ENCODE results near the gene MAMDC4. TPM values are rescaled to one million over a fixed set of nuclear protein-coding genes. Genes with fewer than 3 reads are reported as not detected.

The MAMDC4 gene
- total and polyA plus RNA-seq, 12 donors = 4.1 to 45.4 (median 8.3) TPM

DNA sequence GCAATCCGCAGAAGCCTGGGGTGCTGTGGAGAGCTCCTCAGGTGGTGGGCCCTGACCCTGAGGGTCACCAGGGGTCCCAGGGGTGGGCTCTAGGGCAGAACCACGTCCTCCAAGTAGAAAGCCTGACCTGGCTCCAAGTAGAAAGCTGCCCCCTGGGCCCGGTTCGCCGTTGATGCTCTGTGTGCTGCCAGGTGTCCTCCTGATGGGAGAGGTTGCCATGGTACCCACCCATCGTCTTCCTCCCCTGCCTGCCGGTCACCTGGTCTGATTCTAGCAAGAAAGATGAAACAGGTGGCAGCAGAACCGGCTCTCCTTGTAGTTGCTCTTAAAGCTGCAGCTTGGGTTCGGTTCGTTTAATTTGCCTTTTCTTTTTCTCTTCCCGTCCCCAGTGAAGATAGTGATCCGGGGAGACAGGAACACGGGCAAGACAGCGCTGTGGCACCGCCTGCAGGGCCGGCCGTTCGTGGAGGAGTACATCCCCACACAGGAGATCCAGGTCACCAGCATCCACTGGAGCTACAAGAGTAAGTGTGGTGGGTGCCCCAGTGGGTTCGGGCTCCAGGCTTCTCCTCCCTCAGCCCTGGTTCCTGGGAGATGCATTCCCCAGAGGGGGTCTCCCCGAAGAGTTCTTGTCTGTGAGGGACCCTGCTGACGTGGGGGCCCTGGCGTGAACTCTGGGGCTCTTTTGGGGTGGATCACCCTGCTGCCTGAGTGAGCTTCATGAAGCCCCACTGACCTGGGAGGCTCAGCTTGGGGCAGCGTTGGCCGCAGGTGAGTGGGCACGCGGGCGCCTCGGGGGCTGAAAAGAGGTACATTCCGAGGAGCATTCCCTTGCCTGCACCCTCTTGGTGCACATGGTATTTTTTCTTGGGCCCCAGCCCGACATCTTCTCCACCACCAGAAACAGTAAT, 28.8 kb upstream of the MAMDC4 start:
- intact Hi-C loops (cut with DNase I) = no loop called here

DNA sequence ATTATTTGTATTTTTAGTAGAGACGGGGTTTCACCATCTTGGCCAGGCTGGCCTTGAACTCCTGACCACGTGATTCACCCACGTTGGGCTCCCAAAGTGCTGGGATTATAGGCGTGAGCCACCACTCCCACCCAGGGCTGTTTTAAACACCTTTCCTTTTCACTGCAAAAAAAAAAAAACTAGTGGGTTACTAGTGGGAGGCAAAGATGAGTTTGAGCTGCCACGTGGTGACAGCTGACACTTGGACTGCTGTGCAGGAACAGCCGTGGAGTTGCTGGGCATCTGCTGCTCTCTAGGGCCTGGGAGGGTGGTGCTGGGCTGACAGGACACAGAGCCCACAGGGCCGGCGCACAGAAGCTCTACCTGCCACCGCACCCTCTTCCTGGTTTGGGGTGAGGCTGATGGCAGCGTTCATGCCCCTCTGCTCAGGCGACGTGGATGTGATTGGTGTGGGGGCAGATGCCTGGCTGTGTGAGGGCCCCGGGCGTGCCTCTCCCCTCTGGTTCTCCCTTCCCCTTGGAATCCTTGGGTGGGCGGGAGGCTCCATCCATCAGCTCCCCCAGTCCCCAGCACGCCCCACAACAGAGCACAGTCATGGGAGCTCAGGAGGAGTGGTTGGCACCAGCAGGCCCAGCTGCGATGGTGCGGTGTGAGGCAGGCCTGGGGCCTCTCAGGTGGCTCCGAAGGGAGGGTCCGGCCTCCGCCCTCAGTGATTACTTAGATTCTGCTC, 27.5 kb upstream of the MAMDC4 start:
- Histone ChIP-seq H3K27me3 (no peaks in the 10 kb centered on the region), H3K36me3 (peaks cover 0 to 65% (median 24%) of the 10 kb centered on the region in 9 donors), H3K27ac (no peak overlapping the region), H3K4me3 (no peak overlapping the region), H3K4me1 (peaks cover 0 to 17% (median 8%) of the 10 kb centered on the region in 9 donors), H3K9me3 (no peaks in the 10 kb centered on the region)
- TF ChIP-seq, protein P1, sequence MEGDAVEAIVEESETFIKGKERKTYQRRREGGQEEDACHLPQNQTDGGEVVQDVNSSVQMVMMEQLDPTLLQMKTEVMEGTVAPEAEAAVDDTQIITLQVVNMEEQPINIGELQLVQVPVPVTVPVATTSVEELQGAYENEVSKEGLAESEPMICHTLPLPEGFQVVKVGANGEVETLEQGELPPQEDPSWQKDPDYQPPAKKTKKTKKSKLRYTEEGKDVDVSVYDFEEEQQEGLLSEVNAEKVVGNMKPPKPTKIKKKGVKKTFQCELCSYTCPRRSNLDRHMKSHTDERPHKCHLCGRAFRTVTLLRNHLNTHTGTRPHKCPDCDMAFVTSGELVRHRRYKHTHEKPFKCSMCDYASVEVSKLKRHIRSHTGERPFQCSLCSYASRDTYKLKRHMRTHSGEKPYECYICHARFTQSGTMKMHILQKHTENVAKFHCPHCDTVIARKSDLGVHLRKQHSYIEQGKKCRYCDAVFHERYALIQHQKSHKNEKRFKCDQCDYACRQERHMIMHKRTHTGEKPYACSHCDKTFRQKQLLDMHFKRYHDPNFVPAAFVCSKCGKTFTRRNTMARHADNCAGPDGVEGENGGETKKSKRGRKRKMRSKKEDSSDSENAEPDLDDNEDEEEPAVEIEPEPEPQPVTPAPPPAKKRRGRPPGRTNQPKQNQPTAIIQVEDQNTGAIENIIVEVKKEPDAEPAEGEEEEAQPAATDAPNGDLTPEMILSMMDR (IDR thresholded peaks at IDR 0.05) = no peak
- WGBS, 2 donors = 90% methylated on average over 20 to 21 of the region's 21 CpGs
- intact Hi-C loops (cut with DNase I) = no loop called here
- DNase-seq (no peak), ATAC-seq (no peak)

More for the DNA sequence above, 28.8 kb upstream of the MAMDC4 start:
- Histone ChIP-seq H3K4me3 (no peak overlapping the region), H3K36me3 (peaks cover 0 to 54% (median 13%) of the 10 kb centered on the region in 9 donors), H3K9me3 (no peaks in the 10 kb centered on the region), H3K27me3 (no peaks in the 10 kb centered on the region), H3K4me1 (peaks cover 0 to 17% (median 8%) of the 10 kb centered on the region in 9 donors), H3K27ac (no peak overlapping the region)
- WGBS, 2 donors = 89 to 91% methylated on average over 30 of the region's 30 CpGs
- ATAC-seq (no peak), DNase-seq (no peak)
- TF ChIP-seq, protein P1 (IDR thresholded peaks at IDR 0.05) = no peak

DNA sequence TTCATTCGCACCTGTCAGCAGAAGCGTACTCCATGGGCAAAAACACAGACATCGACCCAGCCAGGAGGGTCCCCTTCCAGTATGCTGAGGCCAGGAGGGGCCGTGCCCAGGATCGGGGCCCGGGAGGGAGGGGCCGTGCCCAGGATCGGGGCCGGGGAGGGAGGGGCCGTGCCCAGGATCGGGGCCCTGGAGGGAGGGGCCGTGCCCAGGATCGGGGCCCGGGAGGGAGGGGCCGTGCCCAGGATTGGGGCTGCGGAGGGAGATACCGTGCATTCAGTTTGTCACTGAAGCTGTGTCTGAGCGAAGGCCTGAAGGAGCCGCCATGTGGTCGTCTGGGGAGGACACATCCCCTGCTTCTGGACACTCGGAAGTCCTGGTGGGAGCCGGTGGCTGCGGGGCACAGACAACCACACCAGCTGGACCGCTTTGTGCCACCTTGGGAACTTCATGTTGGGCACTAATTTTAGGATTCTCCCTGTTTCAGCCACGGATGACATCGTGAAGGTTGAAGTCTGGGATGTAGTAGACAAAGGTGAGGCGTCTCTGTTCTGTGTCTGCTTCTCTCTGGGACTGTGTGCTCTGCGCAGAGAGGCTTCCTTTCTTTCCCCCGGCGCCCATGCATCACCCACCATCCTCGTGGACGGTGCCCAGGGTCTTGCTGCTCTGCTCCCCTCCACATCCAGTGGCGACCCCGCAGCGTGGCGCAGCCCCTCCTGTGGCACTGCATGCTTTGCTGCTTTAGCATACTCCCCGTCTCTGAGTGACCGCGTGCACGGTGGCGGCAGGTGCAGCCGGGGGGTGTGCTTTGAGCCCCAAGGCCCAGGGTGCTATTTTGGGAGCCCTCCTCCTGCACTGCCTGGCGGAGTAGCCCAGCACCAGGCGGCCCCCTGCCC, 26.6 kb upstream of the MAMDC4 start:
- peaks cover 0 to 74% (median 33%) of the 10 kb centered on the region in 9 donors for H3K36me3 ChIP-seq
- DNase-seq (no peak), ATAC-seq (no peak)
- no peak overlapping the region for H3K27ac ChIP-seq
- H3K9me3 ChIP-seq = no peaks in the 10 kb centered on the region
- H3K4me3 ChIP-seq = no peak overlapping the region
- TF ChIP-seq, protein P1 (IDR thresholded peaks at IDR 0.05) = no peak
- WGBS, 2 donors = 92 to 94% methylated on average over 44 of the region's 44 CpGs
- no peaks in the 10 kb centered on the region for H3K27me3 ChIP-seq
- peaks cover 0 to 15% (median 7%) of the 10 kb centered on the region in 9 donors for H3K4me1 ChIP-seq
- intact Hi-C loops (cut with DNase I) = no loop called here

DNA sequence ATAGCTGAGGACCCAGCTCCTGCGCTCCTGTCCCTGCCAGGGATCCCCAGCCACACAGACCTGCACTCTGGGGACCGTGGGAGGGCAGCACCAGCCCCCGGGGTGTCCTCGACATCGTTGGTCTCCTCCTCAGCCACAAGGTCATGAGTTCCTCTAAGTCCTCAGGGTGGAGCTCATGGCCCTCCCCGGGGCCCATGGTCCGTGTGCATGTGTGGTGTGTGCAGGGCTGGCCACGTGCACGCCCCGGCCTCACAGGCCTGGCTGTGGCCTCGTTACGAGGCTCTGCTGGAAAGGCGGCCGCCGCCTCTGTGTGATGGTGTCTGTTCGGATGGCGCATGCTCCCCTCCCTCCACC, 26.0 kb upstream of the MAMDC4 start:
- 93 to 94% methylated on average over 17 of the region's 17 CpGs for WGBS, 2 donors
- no peak for ATAC-seq
- H3K27ac ChIP-seq = no peak overlapping the region

More for the DNA sequence above, 26.0 kb upstream of the MAMDC4 start:
- H3K9me3 ChIP-seq = no peaks in the 10 kb centered on the region
- H3K27me3 ChIP-seq = no peaks in the 10 kb centered on the region
- peaks cover 0 to 80% (median 38%) of the 10 kb centered on the region in 9 donors for H3K36me3 ChIP-seq
- peaks cover 0 to 9% (median 5%) of the 10 kb centered on the region in 9 donors for H3K4me1 ChIP-seq
- no peak for DNase-seq
- TF ChIP-seq, protein P1 (IDR thresholded peaks at IDR 0.05) = no peak
- no peak overlapping the region for H3K4me3 ChIP-seq
- intact Hi-C loops (cut with DNase I) = no loop called here

Measured in heart right ventricle (tissue), 16 donors.